HEK293 (cell line): ENCODE measurements around the gene OIP5.

Experiments used
- CTCF ChIA-PET: fragments of 350-600 bp; formaldehyde crosslinking; extraction: SDS; loops from one replicate; lab custom pipeline; 2021; ENCODE audit warnings: antibody characterized with exemption; lab: Yijun Ruan, JAX
- POLR2A ChIA-PET: fragments of 300-600 bp; formaldehyde crosslinking; extraction: SDS; loops from one replicate; lab custom pipeline; 2020; ENCODE audit warnings: antibody characterized with exemption, inconsistent platforms; lab: Yijun Ruan, JAX
- H3K27ac ChIP-seq: fragments of 200-500 bp; sonication (Bioruptor generic); 2 replicates; pipeline ENCODE4 v1.5.1; 2014; ENCODE audit warnings: low read depth, low read length, control low read depth, inconsistent platforms; ENCODE audit errors: extremely low read depth
- H3K36me3 ChIP-seq, 2 experiments: fragments of 200-500 bp in 1 of 2; sonication (Bioruptor generic) in 1 of 2; 1 replicate in 1 of 2; 2 replicates in 1 of 2; pipeline ENCODE4 v1.5.1; 2014 to 2017; ENCODE audit warnings: inconsistent platforms in 2 of 2, low read length in 2 of 2; ENCODE audit not compliant: control insufficient read depth in 2 of 2, insufficient read depth in 1 of 2
- H3K4me1 ChIP-seq: fragments of 200-500 bp; sonication (Bioruptor generic); 2 replicates; pipeline ENCODE4 v1.5.1; 2014; ENCODE audit warnings: mild to moderate bottlenecking, low read length, inconsistent platforms; ENCODE audit not compliant: control insufficient read depth, insufficient read depth
- H3K4me3 ChIP-seq: 2 replicates; pipeline ENCODE4 v1.5.1; 2011; ENCODE audit warnings: low read depth, mild to moderate bottlenecking, control low read depth, low read length, moderate library complexity
- H3K9me3 ChIP-seq: fragments of 200-500 bp; sonication (Bioruptor generic); 2 replicates; pipeline ENCODE4 v1.5.1; 2014; ENCODE audit warnings: low read depth, low read length, inconsistent platforms; ENCODE audit not compliant: control insufficient read depth, insufficient read depth
- BCL6B ChIP-seq: fragments of 450-650 bp; formaldehyde crosslinking; IDR thresholded peaks from 2 replicates; pipeline ENCODE4 v1.5.1; 2017; ENCODE audit warnings: missing biosample characterization, missing genetic modification characterization
- EGR2 ChIP-seq: fragments of 450-650 bp; formaldehyde crosslinking; IDR thresholded peaks from 2 replicates; pipeline ENCODE4 v1.5.1; 2016; ENCODE audit warnings: low read depth, missing biosample characterization, missing genetic modification characterization
- OSR2 ChIP-seq: fragments of 450-650 bp; formaldehyde crosslinking; IDR thresholded peaks from 2 replicates; pipeline ENCODE4 v1.5.1; 2016; ENCODE audit warnings: missing biosample characterization, missing genetic modification characterization
- PBX3 ChIP-seq: sonication (generic); formaldehyde crosslinking; IDR thresholded peaks from 2 replicates; pipeline ENCODE4 v1.8.1; 2022; ENCODE audit warnings: mild to moderate bottlenecking, moderate library complexity, missing genetic modification reagents
- PRDM10 ChIP-seq: fragments of 450-650 bp; formaldehyde crosslinking; IDR thresholded peaks from 2 replicates; pipeline ENCODE4 v1.5.1; 2016; ENCODE audit warnings: missing biosample characterization, missing genetic modification characterization
- REPIN1 ChIP-seq: fragments of 450-650 bp; formaldehyde crosslinking; IDR thresholded peaks from 2 replicates; pipeline ENCODE4 v1.5.1; 2017; ENCODE audit warnings: missing biosample characterization, missing genetic modification characterization, low read depth
- TSHZ1 ChIP-seq: fragments of 450-650 bp; formaldehyde crosslinking; IDR thresholded peaks from 2 replicates; pipeline ENCODE4 v1.5.1; 2016; ENCODE audit warnings: missing biosample characterization, missing genetic modification characterization, borderline replicate concordance
- WT1 ChIP-seq: fragments of 450-650 bp; formaldehyde crosslinking; IDR thresholded peaks from 2 replicates; pipeline ENCODE4 v1.5.1; 2016; ENCODE audit warnings: missing biosample characterization, missing genetic modification characterization
- ZBTB1 ChIP-seq: fragments of 450-650 bp; formaldehyde crosslinking; IDR thresholded peaks from 2 replicates; pipeline ENCODE4 v1.5.1; 2016; ENCODE audit warnings: missing biosample characterization, missing genetic modification characterization
- ZBTB17 ChIP-seq: fragments of 450-650 bp; formaldehyde crosslinking; IDR thresholded peaks from 2 replicates; pipeline ENCODE4 v1.5.1; 2016; ENCODE audit warnings: missing biosample characterization, missing genetic modification characterization
- ZBTB6 ChIP-seq: fragments of 450-650 bp; formaldehyde crosslinking; IDR thresholded peaks from 2 replicates; pipeline ENCODE4 v1.5.1; 2017; ENCODE audit warnings: missing biosample characterization, missing genetic modification characterization
- ZFP41 ChIP-seq: fragments of 450-650 bp; formaldehyde crosslinking; IDR thresholded peaks from 2 replicates; pipeline ENCODE4 v1.5.1; 2016; ENCODE audit warnings: missing biosample characterization, missing genetic modification characterization, borderline replicate concordance
- ZNF155 ChIP-seq: fragments of 450-650 bp; formaldehyde crosslinking; IDR thresholded peaks from 2 replicates; pipeline ENCODE4 v1.5.1; 2016; ENCODE audit warnings: missing biosample characterization, missing genetic modification characterization
- ZNF175 ChIP-seq: fragments of 450-650 bp; formaldehyde crosslinking; IDR thresholded peaks from 2 replicates; pipeline ENCODE4 v1.5.1; 2016; ENCODE audit warnings: missing biosample characterization, missing genetic modification characterization
- ZNF2 ChIP-seq: fragments of 450-650 bp; formaldehyde crosslinking; IDR thresholded peaks from 2 replicates; pipeline ENCODE4 v1.5.1; 2016; ENCODE audit warnings: missing biosample characterization, missing genetic modification characterization
- ZNF24 ChIP-seq: fragments of 450-650 bp; formaldehyde crosslinking; IDR thresholded peaks from 2 replicates; pipeline ENCODE4 v1.5.1; 2016; ENCODE audit warnings: missing biosample characterization, missing genetic modification characterization
- ZNF514 ChIP-seq: fragments of 450-650 bp; formaldehyde crosslinking; IDR thresholded peaks from 2 replicates; pipeline ENCODE4 v1.5.1; 2016; ENCODE audit warnings: missing biosample characterization, missing genetic modification characterization
- ZNF558 ChIP-seq: fragments of 450-650 bp; formaldehyde crosslinking; IDR thresholded peaks from 2 replicates; pipeline ENCODE4 v1.5.1; 2016; ENCODE audit warnings: missing biosample characterization, missing genetic modification characterization
- ZNF837 ChIP-seq: fragments of 450-650 bp; formaldehyde crosslinking; IDR thresholded peaks from 2 replicates; pipeline ENCODE4 v1.5.1; 2016; ENCODE audit warnings: missing biosample characterization, missing genetic modification characterization

The OIP5 gene

GRCh38 chr15:41307679-41308078 is 24.7 kb downstream of the OIP5 start:
- ChIA-PET CTCF (no interaction called here), POLR2A (interaction anchor here (0.6 kb wide), 1 partner anchor 1185 kb away, joined by 9 read pairs; no protein-coding TSS in a partner anchor)
- H3K4me3 ChIP-seq, result no peak overlapping the region
- no peak overlapping the region for H3K27ac ChIP-seq
- no peak for TF ChIP-seq ZNF837
- no peak for TF ChIP-seq ZNF24 (tag by site-specific recombination)
- no peak for TF ChIP-seq ZFP41
- TF ChIP-seq TSHZ1 (tag by site-specific recombination), result no peak
- TF ChIP-seq ZBTB17 (tag by site-specific recombination), result no peak
- no peak for TF ChIP-seq WT1 (tag by site-specific recombination)
- TF ChIP-seq ZNF2 (tag by site-specific recombination), result no peak
- no peak for TF ChIP-seq ZNF558
- TF ChIP-seq EGR2 (tag by site-specific recombination), result no peak
- no peak for TF ChIP-seq OSR2
- no peak for TF ChIP-seq ZNF155 (tag by site-specific recombination)
- no peak for TF ChIP-seq ZBTB6 (tag by site-specific recombination)
- no peak for TF ChIP-seq REPIN1
- no peak for TF ChIP-seq BCL6B (tag by site-specific recombination)
- TF ChIP-seq PBX3, result no peak
- TF ChIP-seq ZBTB1, result no peak
- TF ChIP-seq PRDM10 (tag by site-specific recombination), result no peak
- TF ChIP-seq ZNF514, result no peak
- no peak for TF ChIP-seq ZNF175
- no peaks in the 10 kb centered on the region for H3K9me3 ChIP-seq
- H3K36me3 ChIP-seq, result peaks cover 3 to 17% of the 10 kb centered on the region in 2 experiments
- no peaks in the 10 kb centered on the region for H3K4me1 ChIP-seq
